Measurements from ENCODE around the gene SEMA4B.

Gene SEMA4B

GRCh38 chr15:90208356-90208755 is 7.2 kb downstream of the SEMA4B start:
- FAIRE-seq: no peak

- no peak for FAIRE-seq
These were observed 8.5 kb downstream of the SEMA4B start for GRCh38 chr15:90209591-90209990.

GRCh38 chr15:90210593-90210992 is 9.5 kb downstream of the SEMA4B start:
- no peak for FAIRE-seq

- no peak for FAIRE-seq
These were observed 9.9 kb downstream of the SEMA4B start for GRCh38 chr15:90211009-90211408.

- FAIRE-seq: no peak
These were observed 10.5 kb downstream of the SEMA4B start for GRCh38 chr15:90211440-90212143.

- FAIRE-seq: no peak
These were observed 11.3 kb downstream of the SEMA4B start for GRCh38 chr15:90212221-90213098.

GRCh38 chr15:90213122-90213817 is 12.1 kb downstream of the SEMA4B start:
- FAIRE-seq: no peak

GRCh38 chr15:90213818-90214204 is 12.7 kb downstream of the SEMA4B start:
- FAIRE-seq: no peak

GRCh38 chr15:90214553-90215196 is 13.5 kb downstream of the SEMA4B start:
- no peak for FAIRE-seq

- FAIRE-seq: no peak
These were observed 16.7 kb downstream of the SEMA4B start for GRCh38 chr15:90217671-90218394.

GRCh38 chr15:90219421-90220141 is 18.5 kb downstream of the SEMA4B start:
- no peak for FAIRE-seq

GRCh38 chr15:90221246-90221900 is 20.2 kb downstream of the SEMA4B start:
- FAIRE-seq: no peak

GRCh38 chr15:90222547-90222946 is 21.4 kb downstream of the SEMA4B start:
- FAIRE-seq: no peak

GRCh38 chr15:90223441-90224165 is 22.5 kb downstream of the SEMA4B start:
- FAIRE-seq: no peak

- no peak for FAIRE-seq
These were observed 23.9 kb downstream of the SEMA4B start for GRCh38 chr15:90225047-90225446.

- no peak for FAIRE-seq
These were observed 24.5 kb downstream of the SEMA4B start for GRCh38 chr15:90225504-90226234.

GRCh38 chr15:90227336-90227735 is 26.2 kb downstream of the SEMA4B start:
- FAIRE-seq: no peak

GRCh38 chr15:90227816-90228772 is 27.0 kb downstream of the SEMA4B start:
- no peak for FAIRE-seq

All from TTC549 (cell line).